NCI-H1694 (cell line): ENCODE data around the gene ASH1L.

Experiments
- DNase-seq: peaks from one replicate; lab custom pipeline; 2025; lab: John Stamatoyannopoulos, UW

Gene ASH1L

GRCh38 chr1:155326631-155327037 is 236.0 kb downstream of the ASH1L start:
- no peak for DNase-seq

DNA sequence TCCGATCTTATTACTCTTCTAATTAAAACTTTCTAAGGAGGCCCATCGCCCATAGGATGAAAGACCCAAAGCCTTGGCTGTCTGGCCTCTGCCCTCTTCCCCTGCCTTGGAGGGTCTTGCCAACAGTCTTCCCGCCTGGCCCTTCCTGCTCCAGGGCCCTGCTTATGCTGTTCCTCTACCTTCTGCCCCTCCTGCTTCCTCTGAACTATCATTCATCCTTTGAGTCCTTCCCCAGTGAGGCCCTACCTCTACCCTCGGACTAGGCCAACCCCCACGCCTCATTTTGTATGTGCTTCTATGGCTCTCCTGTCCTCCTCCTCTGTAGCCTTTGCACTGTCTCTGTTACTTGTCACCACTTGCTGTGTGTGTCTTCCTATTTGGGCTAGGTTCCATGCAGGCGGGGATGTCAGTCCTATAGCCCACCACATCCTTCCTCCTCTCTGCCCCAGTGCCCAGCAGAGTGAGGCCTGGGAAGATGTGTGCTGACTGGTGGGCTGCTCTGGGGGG is 236.5 kb downstream of the ASH1L start:
- no peak for DNase-seq

DNA sequence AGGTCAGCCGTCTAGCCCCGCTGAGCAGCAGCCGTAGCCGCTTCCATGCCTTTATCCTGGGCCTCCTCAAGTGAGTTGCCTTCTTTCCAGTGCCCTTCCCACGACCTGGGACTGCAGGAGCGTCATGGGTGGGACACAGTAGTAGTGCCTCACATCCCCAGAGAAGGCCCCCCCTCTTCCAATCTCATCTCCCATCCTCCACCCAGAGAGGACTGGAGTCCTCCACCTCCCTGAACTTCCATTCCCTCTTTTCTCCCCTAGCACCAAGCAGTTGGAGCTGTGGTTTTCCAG is 237.1 kb downstream of the ASH1L start:
- DNase-seq: no peak

GRCh38 chr1:155324717-155325602 is 237.6 kb downstream of the ASH1L start:
- peak; percentile 48 for DNase-seq

- peak; percentile 98 for DNase-seq
Measured at GRCh38 chr1:155324037-155324716, 238.4 kb downstream of the ASH1L start.

DNA sequence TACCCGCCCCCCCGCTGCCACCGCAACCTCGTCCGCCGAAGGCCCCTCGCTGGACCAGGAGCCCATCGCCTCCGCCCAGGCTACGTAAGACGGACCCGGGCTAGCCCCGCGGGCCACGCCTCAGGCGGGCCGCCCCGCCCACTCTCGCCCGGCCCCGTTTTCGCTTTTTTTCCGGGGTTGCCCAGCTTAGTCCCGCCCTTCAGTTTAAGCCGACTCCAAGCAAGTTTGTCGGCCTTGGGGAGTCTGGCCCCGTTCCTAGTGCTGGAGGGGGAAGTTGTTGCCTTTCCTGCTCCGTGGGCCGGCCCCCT is 238.9 kb downstream of the ASH1L start:
- peak; percentile 83 for DNase-seq

- peak; percentile 94 for DNase-seq
Measured at GRCh38 chr1:155322953-155323728, 239.5 kb downstream of the ASH1L start.

DNA sequence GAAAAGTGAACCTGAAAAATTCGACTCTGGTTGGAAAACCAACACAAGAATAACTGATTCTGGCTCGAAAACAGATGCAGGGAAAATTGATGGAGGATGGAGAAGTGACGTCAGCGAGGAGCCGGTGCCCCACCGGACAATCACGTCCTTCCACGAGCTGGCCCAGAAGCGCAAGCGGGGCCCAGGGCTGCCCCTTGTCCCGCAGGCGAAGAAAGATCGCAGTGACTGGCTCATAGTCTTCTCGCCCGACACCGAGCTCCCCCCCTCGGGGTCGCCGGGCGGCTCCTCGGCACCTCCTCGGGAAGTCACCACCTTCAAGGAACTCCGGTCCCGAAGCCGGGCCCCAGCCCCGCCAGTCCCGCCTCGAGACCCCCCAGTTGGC is 240.0 kb downstream of the ASH1L start:
- no peak for DNase-seq

- DNase-seq: no peak
Measured at GRCh38 chr1:155321639-155322503, 240.7 kb downstream of the ASH1L start.

- no peak for DNase-seq
Measured at GRCh38 chr1:155320661-155321617, 241.7 kb downstream of the ASH1L start, which contains the start of gene RUSC1. TSS of gene RUSC1 (plus strand) at chr1:155320894. CDS start at chr1:155321774, 880 bp downstream.

- DNase-seq: no peak
Measured at GRCh38 chr1:155320252-155320651, 242.4 kb downstream of the ASH1L start.

GRCh38 chr1:155319536-155319935 is 243.1 kb downstream of the ASH1L start:
- DNase-seq: no peak

DNA sequence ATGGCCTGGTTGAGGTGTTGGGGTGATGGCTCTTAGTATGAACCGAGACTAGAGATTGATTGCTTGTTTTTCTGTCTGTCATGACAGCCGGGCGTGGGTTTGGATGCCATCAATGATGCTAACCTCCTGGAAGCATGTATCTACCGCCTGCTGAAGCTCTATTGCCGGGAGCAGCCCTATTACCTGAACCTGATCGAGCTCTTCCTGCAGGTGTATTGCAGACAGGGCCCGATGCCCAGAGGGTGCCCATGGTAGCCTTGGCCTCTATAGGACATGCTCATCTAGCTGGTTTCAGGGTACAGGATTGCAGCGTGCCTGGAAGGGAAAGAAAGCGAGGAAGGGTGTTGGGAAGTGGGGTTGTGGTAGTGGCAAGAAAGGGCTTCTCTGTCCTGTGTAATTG is 244.5 kb downstream of the ASH1L start:
- DNase-seq: no peak

DNA sequence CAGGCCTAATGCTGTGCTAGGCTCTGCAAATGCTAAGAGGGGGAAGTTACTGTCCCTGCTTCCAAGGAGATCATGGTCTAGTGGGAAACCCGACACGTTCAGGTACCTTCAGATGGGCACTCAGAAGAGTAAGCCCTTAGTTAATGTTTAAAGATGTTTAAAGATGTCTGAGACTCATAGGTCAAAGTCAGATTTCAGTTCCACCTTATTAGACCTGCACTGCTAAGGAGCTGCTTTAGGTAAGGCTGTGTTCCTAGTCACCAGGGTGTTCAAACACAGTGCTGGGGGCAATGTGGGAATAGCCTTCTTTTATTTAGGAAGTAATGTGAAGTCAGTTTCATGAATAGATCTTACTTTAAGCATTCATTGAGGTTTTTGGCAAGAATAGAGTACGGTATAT is 245.7 kb downstream of the ASH1L start:
- DNase-seq: no peak

GRCh38 chr1:155313261-155313660 is 249.3 kb downstream of the ASH1L start:
- no peak for DNase-seq

DNA sequence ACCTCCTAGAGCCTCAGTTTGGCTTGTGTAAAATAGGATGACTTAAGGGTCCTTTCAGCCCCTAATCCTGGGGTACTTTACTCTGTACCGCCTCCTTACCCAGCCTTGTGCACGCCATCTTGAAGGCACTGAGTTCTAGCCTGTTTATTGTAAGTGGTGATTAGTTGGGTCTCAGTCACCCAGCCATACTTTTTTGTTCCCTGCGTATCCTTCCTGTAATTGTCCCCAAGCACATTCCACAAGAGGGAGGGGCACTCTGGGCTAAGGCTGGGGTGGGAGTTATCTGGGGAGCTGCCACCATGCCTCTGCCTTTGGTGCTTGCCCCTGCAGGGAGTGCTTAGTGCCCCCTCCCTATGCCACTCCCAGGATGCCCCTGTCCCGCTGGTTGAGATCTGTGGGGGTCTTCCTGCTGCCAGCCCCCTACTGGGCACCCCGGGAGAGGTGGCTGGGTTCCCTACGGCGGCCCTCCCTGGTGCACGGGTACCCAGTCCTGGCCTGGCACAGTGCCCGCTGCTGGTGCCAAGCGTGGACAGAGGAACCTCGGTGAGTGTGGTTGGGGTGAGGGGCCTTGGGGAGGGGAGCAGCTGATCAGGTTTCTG is 253.1 kb downstream of the ASH1L start:
- no peak for DNase-seq

GRCh38 chr1:155308493-155309422 is 253.8 kb downstream of the ASH1L start, which contains the start of gene FDPS:
TSS of gene FDPS (plus strand) at chr1:155308866. CDS start at chr1:155309790, 924 bp downstream.
- peak; percentile 100 for DNase-seq

DNA sequence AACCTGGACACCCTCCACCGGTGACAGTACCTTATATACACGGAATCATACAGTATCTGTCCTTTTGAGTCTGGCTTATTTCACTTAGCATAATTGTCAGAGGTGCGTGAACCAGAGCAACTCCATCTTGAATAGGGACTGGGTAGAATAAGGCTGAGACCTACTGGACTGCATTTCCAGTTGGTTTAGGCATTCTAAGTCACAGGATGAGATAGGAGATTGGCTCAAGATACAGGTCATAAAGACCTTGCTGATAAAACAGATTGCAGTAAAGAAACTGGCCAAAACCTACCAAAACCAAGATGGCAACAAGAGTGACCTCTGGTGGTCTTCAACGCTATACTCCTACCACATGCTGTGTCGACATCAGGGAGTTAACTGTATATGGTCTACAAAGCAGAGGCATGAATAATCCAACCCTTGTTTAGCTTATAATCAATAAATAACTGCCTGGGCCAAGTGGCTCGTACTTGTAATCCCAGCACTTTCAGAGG is 255.3 kb downstream of the ASH1L start:
- DNase-seq: peak; percentile 65
